Inflammatory macrophage treated with lipopolysaccharide for 1 hour (primary cell): ENCODE results near the gene SLC19A1.

Experiments used
- DNase-seq, 2 donors: peaks; one replicate each; pipeline ENCODE4 v3.0.0-alpha.2; 2020 to 2022

The SLC19A1 gene

DNA sequence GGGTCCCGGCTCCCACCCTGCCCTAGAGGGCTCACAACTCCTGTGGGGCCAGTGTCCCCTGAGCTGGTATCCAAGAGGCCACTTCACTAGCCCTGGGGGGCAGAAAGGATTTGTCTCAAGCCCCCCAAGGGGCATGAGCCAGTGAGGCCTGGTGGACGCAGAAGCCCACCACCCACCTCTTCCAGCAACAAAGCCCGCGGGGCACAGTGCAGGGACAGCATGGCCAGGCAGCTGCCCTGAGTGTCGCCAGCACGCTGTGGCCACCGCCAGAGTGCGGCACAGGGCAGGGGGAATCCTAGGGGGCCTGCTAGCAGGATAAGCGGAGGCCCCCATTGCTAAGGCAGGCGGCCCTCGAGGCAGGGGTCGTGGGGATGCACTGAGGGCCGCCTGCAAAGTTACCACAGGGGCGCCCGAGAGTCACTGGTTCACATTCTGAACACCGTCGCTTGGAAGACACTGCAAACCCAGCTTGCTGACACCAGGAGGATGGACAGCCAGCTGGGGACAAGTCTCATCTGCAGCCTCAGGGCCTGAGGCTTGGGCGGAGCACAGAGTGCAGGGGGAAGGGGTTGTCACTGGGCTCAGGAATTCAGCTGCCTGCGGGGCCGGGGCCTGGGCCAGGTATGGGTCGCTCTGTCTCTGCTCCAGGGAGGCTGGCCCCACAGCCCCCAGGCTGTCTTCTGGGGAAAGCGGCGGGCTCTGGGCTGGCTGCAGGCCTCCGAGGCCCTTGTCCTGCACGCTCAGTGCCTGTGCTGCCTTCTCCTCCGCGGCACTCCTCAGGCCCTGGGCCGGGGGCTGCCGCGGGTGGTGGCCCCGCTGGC lies 26.8 kb downstream of the SLC19A1 start:
- DNase-seq: no peak

DNA sequence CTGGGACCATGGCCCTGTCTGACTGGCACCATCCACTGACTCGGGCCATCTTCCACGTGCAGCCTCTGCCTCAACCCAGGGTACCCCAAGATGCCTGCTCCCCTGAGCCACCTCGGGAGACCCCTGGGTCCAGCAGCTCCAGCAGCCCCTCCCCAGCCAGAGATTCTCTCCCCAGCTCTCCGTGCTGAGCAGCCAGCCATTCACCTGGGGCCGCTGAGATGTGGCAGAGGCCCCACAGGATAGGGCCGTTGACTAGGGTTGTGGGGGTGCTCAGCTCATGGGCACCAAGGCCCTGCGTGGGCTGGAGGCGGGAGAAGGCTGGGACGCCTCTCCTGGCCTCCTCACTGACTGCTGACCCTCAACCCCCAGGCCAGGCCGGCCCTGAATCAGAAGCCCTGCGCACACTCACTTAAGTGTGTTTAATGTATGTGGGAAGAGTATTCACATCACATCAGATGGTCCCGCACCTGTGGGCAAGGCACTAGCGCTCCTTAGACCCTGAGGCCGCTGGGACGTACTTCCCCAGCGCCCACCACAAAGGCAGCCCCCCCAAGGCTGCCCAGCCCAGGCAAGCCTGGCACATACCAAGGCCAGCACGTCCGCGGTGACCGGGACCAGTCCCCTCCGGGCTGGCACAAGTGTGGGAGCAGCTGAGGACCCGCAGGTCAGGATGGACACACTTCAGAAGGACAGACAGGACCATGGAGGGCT lies 27.8 kb downstream of the SLC19A1 start:
- DNase-seq: no peak

DNA sequence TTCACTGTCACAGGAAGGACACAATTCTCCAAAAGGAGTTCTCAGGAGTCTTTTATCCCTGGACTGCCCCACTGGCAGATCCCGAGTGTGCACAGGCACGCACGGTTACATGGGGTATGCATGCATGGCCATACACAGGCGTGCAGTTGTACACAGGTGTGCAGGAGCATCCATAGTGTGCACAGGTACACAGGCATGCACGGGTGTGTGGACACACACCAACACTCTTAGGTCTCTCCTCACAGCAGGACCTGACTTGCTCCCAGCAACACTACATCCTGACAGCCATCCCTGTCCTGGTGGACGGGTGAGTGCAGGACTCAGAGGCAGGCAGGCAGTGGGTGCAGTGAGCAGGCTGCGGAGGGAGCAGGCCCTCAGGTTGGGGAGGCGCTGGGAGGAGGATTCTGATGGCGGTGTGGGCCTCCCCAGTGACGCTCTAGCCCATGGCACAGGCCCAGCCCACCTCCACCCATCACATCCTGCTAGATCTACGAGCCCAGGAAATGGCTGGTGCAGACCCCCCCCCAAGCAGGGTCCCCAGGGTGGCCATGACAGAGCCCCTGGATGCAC lies 28.4 kb downstream of the SLC19A1 start:
- DNase-seq: no peak

DNA sequence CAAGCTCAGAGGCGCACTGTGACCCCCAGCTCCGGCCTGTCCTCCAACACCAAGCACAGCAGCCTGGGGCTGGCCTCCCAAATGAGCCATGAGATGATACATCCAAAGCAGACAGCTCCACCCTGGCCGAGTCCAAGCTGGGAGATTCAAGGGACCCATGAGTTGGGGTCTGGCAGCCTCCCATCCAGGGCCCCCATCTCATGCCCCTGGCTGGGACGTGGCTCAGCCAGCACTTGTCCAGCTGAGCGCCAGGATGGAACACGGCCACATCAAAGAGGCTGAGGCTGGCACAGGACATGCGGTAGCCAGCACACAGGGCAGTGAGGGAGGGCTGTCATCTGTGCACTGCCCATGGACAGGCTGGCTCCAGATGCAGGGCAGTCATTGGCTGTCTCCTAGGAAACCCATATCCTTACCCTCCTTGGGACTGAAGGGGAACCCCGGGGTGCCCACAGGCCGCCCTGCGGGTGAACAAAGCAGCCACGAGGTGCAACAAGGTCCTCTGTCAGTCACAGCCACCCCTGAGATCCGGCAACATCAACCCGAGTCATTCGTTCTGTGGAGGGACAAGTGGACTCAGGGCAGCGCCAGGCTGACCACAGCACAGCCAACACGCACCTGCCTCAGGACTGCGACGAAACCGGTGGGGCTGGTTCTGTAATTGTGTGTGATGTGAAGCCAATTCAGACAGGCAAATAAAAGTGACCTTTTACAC lies 29.1 kb downstream of the SLC19A1 start:
- DNase-seq: no peak

DNA sequence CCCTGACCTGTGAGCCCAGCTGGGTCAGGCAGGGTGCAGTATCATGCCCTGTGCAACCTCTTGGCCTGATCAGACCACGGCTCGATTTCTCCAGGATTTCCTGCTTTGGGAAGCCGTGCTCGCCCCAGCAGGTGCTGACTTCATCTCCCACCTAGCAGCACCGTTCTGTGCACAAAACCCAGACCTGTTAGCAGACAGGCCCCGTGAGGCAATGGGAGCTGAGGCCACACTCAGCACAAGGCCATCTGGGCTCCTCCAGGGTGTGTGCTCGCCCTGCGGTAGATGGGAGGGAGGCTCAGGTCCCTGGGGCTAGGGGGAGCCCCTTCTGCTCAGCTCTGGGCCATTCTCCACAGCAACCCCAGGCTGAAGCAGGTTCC lies 29.6 kb downstream of the SLC19A1 start:
- DNase-seq: no peak

DNA sequence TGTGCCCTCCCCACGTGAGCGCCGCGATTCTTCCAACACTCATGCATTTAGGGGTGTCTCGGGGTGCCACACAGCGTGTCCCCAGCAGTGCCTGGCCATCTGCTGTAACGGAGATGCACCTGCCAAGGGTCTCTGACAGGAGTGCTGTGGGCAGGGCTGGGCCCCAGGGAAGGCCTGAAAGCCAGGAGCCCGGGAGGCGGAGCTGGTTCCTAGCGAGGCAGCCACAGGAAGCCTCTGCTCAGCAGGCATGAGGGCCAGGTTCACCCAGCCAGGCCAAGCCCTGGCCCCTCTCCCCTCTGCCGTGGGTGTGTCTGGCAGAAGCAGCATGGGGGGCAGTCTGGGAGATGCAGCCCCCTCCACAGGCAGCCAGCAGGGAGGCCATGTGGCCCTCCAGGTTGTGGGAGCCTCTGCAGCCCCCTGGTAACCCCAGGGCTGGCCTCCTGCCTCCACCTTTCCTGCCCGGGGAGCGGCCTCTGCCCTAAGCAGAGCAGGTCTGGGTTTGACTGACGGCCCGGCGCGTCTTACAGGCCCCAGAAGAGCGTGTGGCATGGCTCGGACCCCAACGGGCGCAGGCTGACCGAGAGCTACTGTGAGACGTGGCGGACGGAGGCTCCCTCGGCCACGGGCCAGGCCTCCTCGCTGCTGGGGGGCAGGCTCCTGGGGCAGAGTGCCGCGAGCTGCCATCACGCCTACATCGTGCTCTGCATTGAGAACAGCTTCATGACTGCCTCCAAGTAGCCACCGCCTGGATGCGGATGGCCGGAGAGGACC lies 30.4 kb downstream of the SLC19A1 start:
- no peak for DNase-seq

DNA sequence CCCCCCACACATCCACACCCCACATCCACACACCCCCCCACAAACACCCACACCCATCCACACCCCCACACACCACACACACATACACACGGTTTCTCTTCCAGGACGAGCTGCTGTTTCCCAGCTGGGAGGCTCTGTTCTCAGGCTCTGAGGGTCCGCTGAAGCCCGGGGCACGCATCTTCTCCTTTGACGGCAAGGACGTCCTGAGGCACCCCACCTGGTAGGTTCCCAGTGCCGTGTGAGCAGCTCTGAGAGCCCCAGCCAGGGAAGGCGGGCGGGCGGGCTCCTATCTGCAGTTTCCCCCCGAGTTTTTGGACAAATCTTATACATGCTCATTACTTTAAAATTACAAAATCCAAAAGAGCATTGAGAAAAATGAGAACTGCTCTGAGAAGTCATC lies 31.2 kb downstream of the SLC19A1 start:
- DNase-seq: no peak

DNA sequence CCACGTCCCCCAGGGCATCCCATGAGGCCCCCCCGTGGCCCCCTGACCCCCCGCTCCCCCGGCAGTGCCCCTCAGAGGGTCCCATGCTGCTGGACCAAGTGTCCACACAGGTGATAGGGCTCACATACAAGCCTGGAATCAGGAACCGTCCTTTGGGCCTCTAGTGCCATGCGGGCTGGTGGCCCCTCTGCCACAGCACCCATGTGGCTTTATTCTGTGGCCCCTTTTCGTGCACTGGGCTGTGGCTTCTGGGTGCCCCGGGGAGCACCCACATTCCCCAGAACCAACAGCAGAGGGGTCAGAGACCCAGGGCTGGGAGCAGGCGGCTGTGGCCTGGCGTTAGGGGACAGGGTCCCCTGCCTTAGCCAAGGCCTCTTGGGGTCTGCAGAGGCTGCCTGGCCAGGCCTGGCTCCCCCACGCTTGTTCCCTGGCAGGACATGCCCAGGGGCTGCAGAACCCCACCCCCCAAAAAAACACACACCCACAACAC lies 31.7 kb downstream of the SLC19A1 start:
- no peak for DNase-seq

DNA sequence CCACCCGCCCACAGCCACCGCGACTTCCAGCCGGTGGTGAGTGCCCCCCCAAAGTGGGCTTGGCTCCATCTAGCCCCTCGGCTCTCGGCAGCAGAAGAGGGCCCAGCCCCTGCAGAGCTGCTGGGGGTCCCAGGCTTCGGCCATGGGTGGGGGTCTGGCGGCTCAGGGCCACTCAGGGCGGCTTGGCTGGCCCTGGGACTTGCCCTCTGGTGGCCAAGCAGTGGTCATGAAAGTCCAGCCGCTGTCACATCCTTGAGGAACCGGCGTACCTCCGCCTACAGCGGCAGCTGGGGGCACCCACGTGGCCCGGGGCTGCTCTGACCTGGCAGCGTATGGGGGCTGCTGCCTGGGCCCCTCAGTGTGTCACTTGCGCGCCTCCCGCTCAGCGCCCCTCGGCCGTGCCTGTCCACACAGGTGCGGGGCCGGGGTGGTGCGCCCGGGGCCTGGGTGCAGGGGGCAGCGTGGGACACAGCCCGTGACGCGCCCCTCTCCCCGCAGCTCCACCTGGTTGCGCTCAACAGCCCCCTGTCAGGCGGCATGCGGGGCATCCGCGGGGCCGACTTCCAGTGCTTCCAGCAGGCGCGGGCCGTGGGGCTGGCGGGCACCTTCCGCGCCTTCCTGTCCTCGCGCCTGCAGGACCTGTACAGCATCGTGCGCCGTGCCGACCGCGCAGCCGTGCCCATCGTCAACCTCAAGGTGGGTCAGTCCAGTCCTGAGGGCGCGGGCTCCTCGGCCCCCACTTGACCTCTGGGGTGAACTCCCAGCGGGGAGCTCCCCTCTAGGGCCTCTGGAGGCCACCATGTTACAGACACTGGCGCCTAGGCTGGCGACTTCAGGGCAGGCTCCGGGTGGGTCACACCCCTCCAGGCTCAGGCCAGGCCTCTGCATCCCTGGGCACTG lies 32.4 kb downstream of the SLC19A1 start:
- no peak for DNase-seq

DNA sequence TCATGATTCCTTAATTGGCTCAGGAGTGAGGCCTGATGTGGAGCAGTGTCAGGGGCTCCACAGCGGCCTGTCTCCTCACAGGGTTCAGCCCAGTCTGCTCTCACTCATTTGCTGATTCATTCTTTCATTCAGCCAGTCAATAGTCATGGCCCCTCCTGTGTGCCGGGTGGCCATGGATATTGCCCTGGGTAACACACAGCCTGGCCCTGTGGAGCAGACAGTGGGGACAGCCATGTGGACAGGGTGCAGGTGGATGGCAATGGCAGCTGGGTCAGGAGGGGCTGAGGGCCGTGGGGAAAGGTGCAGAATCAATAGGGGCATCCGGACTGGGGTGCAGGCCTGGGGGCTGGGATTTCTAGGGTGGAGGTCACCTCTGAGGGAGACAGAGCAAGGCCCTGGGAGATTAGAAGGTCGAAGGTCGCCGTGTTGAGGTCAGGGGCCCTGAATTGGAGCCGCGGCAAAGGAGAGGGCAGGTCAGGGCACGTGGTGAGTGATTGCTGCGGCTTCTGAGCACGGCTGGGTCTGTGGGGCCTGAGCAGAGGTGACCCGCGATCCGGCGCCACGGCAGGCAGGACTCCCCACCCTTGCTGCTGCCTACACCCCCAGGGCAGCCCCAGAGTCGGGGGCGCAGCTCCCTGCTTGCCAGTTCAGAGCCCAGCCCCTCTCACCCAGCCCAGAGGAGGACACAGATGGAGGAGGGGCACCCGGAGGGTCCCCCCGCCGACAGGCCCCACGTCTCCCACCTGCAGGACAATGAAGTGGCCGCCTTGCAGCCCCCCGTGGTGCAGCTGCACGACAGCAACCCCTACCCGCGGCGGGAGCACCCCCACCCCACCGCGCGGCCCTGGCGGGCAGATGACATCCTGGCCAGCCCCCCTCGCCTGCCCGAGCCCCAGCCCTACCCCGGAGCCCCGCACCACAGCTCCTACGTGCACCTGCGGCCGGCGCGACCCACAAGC lies 33.4 kb downstream of the SLC19A1 start:
- DNase-seq: no peak

DNA sequence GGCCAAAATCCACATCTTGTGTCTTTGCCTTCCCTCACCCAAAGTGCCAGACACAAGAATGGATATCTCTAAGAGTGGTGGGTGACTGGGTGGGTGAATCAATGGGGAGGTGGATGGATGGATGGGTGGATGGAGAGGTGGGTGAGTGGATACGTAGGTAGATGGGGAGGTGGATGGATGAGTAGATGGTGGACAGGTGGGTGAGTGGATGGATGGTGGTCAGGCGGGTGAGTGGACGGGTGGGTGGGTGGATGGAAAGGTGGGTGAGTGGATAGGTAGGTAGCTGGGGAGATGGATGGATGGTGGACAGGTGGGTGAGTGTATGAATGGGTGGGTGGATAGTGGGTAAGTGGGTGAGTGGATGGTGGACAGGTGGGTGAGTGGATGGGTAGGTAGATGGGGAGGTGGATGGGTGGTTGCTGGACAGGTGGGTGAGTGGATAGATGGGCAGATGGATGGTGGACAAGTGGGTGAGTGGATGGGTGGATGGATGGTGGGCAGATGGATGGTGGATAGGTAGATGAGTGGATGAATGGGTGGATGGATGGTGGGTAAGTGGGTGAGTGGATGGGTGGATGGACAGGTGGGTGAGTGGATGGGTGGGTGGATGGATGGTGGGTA lies 34.2 kb downstream of the SLC19A1 start:
- DNase-seq: no peak

DNA sequence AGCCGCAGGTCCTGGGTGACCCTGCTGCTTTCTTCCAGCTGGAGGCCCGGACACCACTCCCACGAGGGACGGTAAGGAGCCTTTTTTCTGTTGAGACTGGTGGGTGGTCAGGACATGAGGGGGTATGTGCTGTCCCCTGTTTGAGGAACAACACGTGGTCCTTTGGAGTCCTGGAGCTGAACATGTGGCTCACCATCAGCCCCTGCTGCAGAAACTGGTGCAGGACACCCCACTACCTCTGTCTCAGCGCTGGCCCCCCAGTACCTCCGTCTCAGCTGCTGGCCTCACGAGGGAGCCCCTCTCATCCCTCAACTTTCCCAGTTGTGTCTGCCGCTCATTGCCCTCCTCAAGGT lies 34.7 kb downstream of the SLC19A1 start:
- no peak for DNase-seq

DNA sequence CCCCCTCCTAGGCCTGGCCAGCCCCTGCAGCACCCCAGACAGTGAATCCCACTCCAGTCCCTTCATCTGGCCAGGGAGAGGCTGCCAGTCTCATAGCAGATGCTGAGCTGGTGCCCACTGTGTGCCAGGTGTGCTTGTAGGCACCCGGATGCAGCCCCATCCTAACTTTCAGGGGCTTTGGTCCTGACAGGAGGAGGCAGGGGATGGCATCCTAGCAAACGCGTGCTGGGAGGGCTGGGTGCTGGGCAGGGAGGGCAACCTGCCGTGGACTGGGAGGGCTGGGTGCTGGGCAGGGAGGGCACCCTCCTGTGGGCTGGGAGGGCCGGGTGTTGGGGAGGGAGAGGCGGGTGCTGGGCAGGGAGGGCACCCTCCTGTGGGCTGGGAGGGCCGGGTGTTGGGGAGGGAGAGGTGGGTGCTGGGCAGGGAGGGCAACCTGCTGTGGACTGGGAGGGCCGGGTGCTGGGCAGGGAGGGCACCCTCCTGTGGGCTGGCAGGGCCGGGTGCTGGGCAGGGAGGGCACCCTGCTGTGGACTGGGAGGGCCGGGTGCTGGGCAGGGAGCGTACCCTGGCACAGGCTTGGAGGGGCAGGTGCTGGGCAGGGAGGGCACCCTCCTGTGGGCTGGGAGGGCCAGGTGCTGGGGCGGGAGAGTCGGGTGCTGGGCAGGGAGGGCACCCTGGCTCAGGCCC lies 35.3 kb downstream of the SLC19A1 start:
- DNase-seq: no peak

DNA sequence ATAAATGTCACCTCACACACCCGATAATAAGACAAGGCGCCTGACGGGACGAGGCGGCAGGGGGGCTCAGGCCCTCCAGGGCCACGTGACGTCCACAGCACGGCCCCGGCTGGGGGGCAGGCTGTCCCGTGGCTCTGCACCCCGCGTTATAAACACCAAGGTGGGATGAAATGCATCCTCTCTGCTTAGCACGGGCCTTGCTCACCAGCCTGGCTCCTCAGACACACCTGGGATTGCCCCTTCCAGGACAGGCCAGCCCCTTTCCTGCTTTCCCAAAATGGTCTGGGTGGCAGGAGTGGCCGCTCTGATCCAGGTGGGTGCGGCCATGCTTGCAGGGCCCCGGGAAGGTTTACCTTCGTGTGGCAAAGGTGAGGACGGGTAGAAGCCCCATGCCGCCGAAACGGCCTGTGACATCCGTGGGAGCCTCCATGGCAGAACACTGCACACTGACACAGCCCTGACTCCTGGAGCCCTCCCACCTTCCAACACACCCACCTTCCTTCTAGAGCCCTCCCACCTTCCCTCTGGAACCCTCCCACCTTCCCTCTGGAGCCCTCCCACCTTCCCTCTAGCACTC lies 35.9 kb downstream of the SLC19A1 start:
- no peak for DNase-seq

DNA sequence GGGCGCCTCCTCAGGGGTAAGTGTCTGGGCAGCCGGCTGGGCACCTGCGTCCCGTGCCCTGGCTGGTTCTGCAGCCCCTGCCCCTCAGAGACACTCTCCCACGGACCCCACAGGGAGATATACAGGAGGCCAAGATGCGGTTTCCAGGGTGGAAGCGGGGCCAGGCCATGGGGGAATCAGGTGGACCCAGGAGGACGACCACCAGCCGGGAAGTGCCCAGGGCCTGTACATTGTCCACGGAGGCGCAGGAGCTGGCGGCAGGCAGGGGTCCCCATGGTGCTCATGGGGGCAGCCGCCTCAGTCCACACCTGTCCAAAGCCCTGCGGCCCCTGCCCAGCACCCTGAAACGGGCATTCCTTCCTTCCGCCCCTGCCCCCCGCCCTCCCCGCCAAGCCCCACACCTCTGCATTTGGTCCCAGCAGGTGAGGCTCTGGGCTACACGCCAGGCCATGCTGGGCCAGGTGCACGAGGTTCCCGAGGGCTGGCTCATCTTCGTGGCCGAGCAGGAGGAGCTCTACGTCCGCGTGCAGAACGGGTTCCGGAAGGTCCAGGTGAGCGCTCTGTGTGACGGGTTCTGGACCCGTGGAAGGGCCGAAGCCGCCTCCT lies 36.7 kb downstream of the SLC19A1 start:
- DNase-seq: no peak

DNA sequence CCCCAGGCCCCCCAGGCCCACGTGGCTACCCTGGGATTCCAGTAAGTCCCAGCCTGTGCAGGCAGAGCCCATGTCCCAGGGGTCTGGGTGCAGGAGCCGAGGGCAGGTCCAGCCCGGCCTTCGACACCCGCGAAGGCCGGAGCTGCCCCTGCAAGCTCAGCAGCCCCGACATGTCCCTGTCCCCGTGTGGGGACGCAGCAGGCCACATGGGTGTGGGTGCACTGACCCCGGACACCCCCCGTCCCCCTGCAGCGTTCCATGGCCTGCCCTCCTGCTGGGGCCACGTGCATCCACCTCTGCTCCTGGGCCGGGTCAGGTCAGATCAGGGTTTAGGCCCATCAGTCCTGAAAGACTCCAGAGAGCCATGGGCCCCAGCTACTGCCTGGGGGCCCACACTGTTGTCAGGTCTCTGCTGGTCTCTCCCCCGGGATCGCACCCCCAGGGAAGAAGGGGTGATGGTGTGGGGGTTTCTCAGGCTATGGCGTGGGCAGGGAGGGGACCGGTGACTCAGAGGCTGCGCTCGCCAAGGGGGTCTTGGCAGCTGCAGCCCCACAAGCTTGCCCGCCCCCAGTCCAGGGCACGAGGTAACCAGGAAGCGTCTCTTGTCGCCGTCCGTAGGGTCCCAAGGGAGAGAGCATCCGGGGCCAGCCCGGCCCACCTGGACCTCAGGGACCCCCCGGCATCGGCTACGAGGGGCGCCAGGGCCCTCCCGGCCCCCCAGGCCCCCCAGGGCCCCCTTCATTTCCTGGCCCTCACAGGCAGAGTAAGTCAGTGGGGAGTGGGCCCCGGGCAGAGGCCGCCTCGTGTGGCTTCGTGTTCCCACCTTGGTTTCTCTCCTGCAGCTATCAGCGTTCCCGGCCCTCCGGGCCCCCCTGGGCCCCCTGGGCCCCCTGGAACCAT lies 37.5 kb downstream of the SLC19A1 start:
- no peak for DNase-seq

DNA sequence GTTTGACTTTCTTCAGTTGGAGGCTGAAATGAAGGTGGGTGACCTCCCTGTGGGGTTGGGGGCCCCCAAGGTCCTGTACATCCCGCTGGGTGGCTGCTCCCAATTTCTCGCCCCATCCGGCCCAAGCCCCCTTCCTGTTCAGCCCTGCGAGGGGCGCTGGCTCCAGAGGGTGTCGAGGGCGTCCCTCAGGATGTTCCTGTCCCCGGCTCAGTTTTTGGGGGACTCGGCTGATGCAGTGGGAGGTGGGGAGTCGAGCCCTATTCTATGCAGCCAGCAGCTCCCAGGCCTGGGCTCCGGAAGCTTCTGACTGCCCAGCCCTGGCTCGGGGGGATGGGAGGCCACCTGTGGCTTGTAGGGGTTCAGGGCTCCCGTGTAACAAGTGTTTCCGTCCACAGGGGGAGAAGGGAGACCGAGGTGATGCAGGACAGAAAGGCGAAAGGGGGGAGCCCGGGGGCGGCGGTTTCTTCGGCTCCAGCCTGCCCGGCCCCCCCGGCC lies 38.2 kb downstream of the SLC19A1 start:
- DNase-seq: no peak
